ENCODE measurements around the gene FMN1.

FMN1 gene

GRCh38 chr15:32927124-32927523 lies 267.4 kb downstream of the FMN1 start:
- TF ChIP-seq CTCF (IDR thresholded peaks at IDR 0.05; ENCODE audit: low read depth, low read length, missing control alignments): no peak
- H3K4me3 ChIP-seq (replicated peaks; ENCODE audit: low read depth, low read length): no peak overlapping the region
- DNase-seq (ENCODE audit: extremely low read depth, low read depth): no peak

GRCh38 chr15:32923176-32923575 lies 271.3 kb downstream of the FMN1 start:
- TF ChIP-seq CTCF (IDR thresholded peaks at IDR 0.05; ENCODE audit: low read depth, low read length, missing control alignments): no peak
- DNase-seq (ENCODE audit: extremely low read depth, low read depth): no peak
- no peak overlapping the region for H3K4me3 ChIP-seq (replicated peaks; ENCODE audit: low read depth, low read length)

GRCh38 chr15:32922541-32922940 lies 272.0 kb downstream of the FMN1 start:
- DNase-seq (ENCODE audit: extremely low read depth, low read depth): no peak
- H3K4me3 ChIP-seq (replicated peaks; ENCODE audit: low read depth, low read length): no peak overlapping the region
- TF ChIP-seq CTCF (IDR thresholded peaks at IDR 0.05; ENCODE audit: low read depth, low read length, missing control alignments): no peak

- DNase-seq (ENCODE audit: extremely low read depth, low read depth): no peak
- TF ChIP-seq CTCF (IDR thresholded peaks at IDR 0.05; ENCODE audit: low read depth, low read length, missing control alignments): no peak
- H3K4me3 ChIP-seq (replicated peaks; ENCODE audit: low read depth, low read length): no peak overlapping the region
Measured at GRCh38 chr15:32919749-32920414, 274.6 kb downstream of the FMN1 start.

- H3K4me3 ChIP-seq (replicated peaks; ENCODE audit: low read depth, low read length): no peak overlapping the region
- DNase-seq (ENCODE audit: extremely low read depth, low read depth): no peak
- no peak for TF ChIP-seq CTCF (IDR thresholded peaks at IDR 0.05; ENCODE audit: low read depth, low read length, missing control alignments)
Measured at GRCh38 chr15:32918547-32918946, 276.0 kb downstream of the FMN1 start.

- no peak for DNase-seq (ENCODE audit: extremely low read depth, low read depth)
- H3K4me3 ChIP-seq (replicated peaks; ENCODE audit: low read depth, low read length): no peak overlapping the region
- TF ChIP-seq CTCF (IDR thresholded peaks at IDR 0.05; ENCODE audit: low read depth, low read length, missing control alignments): no peak
Measured at GRCh38 chr15:32910839-32911238, 283.7 kb downstream of the FMN1 start.

- TF ChIP-seq CTCF (IDR thresholded peaks at IDR 0.05; ENCODE audit: low read depth, low read length, missing control alignments): no peak
Measured at GRCh38 chr15:32909431-32909830, 285.1 kb downstream of the FMN1 start.

More at GRCh38 chr15:32909431-32909830, 285.1 kb downstream of the FMN1 start:
- no peak overlapping the region for H3K4me3 ChIP-seq (replicated peaks; ENCODE audit: low read depth, low read length)
- DNase-seq (ENCODE audit: extremely low read depth, low read depth): no peak
